Right ventricle myocardium superior (tissue), 1 donor: ENCODE results near the gene FBXO2. TPM values are rescaled to one million over a fixed set of nuclear protein-coding genes. Genes with fewer than 3 reads are reported as not detected.
"Not testable (repeated sequence)": the region's sequence is repeated elsewhere in the genome, so short reads cannot be mapped to it uniquely, and the experiment has no call there.

Source experiments
- ATAC-seq: fragments of 200-7000 bp; cut with Tn5 transposase; one replicate; pipeline ENCODE4 v1.9.1; 2020; ENCODE audit warnings: mild to moderate bottlenecking; ENCODE audit not compliant: poor library complexity
- DNase-seq: peaks from one replicate; pipeline ENCODE4 v3.0.0-alpha.2; 2020
- intact Hi-C: fragments of 100-400 bp; cut with DNase I; formaldehyde crosslinking; loops from one replicate; pipeline ENCODE4 v1.11.2; 2022
- total RNA-seq: library from RNA; stranded (reverse); fragmentation: NEBNext Ultra II Directional; extraction: Animal tissue kit (Norgen Biotek cat#: 25700); gene quantifications from one replicate; pipeline ENCODE4 v1.2.1, GENCODE V29; 2021
- donor health status: DM: no; HTN: yes; CAD: no; lungs with severe emphysema.

Gene FBXO2
- total RNA-seq, 1 donor from 2014 or later: 2.3 TPM

GRCh38 chr1:11643782-11644181, 10.4 kb downstream of the FBXO2 start:
- intact Hi-C loops: loop anchor here (2.0 to 10.0 kb wide), 4 partner anchors 169 to 605 kb away; partner anchors contain the start of gene DISP3
- ATAC-seq (no peak), DNase-seq (no peak)

DNA sequence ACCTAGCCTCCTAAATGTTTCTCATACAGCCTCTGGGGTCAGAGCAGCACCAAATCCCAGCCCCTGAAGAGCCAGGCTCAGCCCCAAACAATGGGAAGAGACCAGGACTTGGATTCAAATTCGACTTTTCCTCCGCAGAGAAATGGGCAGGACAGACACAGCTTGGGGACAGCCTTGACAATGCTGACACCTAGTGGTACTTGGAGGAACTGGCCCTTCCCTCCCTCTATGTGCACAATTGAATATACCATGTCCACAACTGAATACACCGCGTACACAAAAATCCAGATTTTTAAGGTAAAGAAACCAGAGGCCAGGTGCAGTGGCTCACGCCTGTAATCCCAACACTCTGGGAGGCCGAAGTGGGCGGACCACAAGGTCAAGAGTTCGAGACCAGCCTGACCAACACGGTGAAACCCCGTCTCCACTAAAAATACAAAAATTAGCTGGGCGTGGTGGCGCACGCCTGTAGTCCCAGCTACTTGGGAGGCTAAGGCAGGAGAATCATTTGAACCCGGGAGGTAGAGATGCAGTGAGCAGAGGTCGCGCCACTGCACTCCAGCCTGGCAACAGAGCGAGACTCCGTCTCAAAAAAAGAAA, 11.7 kb downstream of the FBXO2 start:
- intact Hi-C loops: loop anchor here (5.0 to 10.0 kb wide), 3 partner anchors 168 to 400 kb away; partner anchors contain the start of gene DISP3
- not testable (repeated sequence) for DNase-seq
- peak; percentile 89 for ATAC-seq

- intact Hi-C loops: loop anchor here (5.0 to 10.0 kb wide), 3 partner anchors 167 to 400 kb away; partner anchors contain the start of gene DISP3
- no peak for ATAC-seq
- no peak for DNase-seq
Measured at GRCh38 chr1:11641776-11642305, 12.4 kb downstream of the FBXO2 start.

- ATAC-seq (no peak), DNase-seq (no peak)
- intact Hi-C loops: loop anchor here (5.0 to 10.0 kb wide), 3 partner anchors 166 to 399 kb away; partner anchors contain the start of gene DISP3
Measured at GRCh38 chr1:11640944-11641343, 13.3 kb downstream of the FBXO2 start.

GRCh38 chr1:11640101-11640500, 14.1 kb downstream of the FBXO2 start:
- DNase-seq (no peak), ATAC-seq (no peak)
- intact Hi-C loops: loop anchor here (5.0 to 10.0 kb wide), 3 partner anchors 165 to 398 kb away; partner anchors contain the start of gene DISP3

- intact Hi-C loops: no loop called here
- no peak for DNase-seq
- no peak for ATAC-seq
Measured at GRCh38 chr1:11639372-11639771, 14.9 kb downstream of the FBXO2 start.

GRCh38 chr1:11638121-11638520, 16.1 kb downstream of the FBXO2 start:
- DNase-seq (no peak), ATAC-seq (no peak)
- intact Hi-C loops: no loop called here

GRCh38 chr1:11634365-11635192, 19.6 kb downstream of the FBXO2 start:
- DNase-seq: no peak
- no peak for ATAC-seq
- intact Hi-C loops: no loop called here

- DNase-seq (no peak), ATAC-seq (no peak)
- intact Hi-C loops: no loop called here
Measured at GRCh38 chr1:11629184-11630016, 24.8 kb downstream of the FBXO2 start.

GRCh38 chr1:11628767-11629166, 25.5 kb downstream of the FBXO2 start:
- intact Hi-C loops: no loop called here
- ATAC-seq (no peak), DNase-seq (no peak)

DNA sequence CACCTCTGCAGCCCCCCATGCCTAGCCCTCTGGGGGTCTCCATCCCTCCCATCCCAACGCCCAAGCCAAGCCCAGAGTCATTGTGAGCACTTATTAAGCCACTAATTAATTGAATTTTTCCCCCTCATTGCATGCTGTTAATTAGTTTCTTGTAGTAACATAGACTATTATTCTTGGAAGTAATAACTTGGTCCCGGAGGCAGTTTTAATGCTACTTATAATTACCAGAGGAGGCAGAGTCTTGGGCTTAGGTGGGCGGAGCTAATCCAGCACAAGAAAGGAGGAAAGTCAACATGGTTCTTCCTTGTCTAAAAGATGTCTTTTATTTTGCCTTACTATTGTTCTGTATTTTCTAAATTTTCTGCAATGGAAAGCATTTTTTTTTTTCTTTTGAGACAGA, 27.7 kb downstream of the FBXO2 start:
- DNase-seq (no peak), ATAC-seq (no peak)
- intact Hi-C loops: no loop called here

DNA sequence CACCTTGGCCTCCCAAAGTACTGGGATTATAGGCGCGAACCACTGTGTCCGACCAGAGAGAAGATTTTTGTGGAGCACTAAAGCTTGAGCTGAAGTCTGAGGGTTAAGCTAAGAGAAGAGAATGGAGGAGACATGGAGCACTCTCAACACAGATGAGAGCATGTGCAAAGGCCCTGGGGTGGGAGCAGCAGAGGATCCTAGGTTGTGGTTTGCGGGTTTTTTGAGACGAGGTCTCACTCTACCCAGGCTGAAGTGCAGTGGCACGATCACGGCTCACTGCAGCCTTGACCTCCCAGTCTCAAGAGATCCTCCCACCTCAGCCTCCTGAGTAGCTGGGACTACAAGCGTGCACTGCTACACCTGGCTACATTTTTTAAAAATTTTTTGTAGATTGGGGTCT, 30.5 kb downstream of the FBXO2 start:
- DNase-seq (no peak), ATAC-seq (no peak)
- intact Hi-C loops: no loop called here

DNA sequence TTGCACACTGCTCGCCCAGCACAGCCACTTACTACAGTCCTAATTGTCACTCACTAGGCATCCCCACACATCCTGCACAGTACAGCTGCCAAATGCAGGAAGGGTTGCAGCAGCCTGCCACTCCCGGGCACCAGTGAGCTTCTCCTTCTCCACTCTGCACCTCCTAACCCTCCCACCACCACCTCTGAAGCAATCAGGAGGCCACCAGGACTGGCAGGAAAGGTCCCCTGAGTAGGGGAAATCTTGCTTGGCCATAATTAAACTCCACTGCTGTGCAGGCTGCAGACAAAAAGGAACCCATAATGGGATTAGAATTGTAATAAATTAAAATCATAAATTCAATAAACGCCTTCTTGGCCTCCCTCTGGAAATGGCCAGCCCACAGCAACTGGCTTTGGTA, 31.8 kb downstream of the FBXO2 start:
- ATAC-seq (no peak), DNase-seq (no peak)
- intact Hi-C loops: no loop called here

GRCh38 chr1:11620924-11621323, 33.3 kb downstream of the FBXO2 start:
- DNase-seq (no peak), ATAC-seq (no peak)
- intact Hi-C loops: no loop called here

DNA sequence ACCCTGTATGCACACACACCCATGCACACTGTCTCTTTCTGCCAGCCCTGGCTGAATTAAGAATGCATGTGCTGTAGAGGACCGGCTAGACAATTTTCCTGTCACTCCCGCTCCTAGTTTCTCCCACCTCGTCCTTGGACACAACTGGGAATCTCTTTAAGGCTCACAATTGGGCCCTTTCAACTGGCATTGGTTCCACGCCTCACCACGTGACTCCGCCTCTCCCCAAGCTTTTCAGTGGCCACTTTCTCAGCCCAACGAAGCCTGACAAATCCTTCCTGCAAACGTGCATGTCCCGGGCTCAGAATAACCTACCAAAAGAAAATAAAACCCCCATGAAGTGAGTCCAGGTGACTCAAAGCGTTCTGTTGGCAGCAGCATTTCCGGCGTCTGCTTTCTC, 33.8 kb downstream of the FBXO2 start:
- ATAC-seq (no peak), DNase-seq (no peak)
- intact Hi-C loops: no loop called here

DNA sequence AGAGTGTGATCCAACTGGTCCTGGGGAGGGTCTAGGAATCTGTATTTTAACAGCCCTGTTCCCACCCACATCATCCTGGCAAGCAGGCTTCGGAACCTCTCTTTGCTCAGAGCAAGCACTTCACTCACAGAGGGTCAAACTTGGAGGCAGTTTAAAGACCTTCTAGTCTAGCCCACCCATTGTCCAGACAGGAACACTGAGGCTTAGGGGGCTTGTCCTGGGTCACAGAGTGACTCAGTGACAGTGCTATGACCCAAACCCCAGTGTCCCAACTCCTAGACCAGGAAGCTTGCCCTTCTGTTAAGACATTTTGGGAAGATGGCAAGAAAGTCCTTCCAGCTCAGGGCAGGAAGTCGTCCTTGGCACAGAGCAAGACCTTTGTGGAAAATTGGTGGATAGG, 36.5 kb downstream of the FBXO2 start:
- intact Hi-C loops: no loop called here
- ATAC-seq (no peak), DNase-seq (no peak)

GRCh38 chr1:11617314-11617713, 36.9 kb downstream of the FBXO2 start:
- ATAC-seq (no peak), DNase-seq (no peak)
- intact Hi-C loops: no loop called here

GRCh38 chr1:11616766-11617165, 37.5 kb downstream of the FBXO2 start:
- ATAC-seq (no peak), DNase-seq (no peak)
- intact Hi-C loops: no loop called here

DNA sequence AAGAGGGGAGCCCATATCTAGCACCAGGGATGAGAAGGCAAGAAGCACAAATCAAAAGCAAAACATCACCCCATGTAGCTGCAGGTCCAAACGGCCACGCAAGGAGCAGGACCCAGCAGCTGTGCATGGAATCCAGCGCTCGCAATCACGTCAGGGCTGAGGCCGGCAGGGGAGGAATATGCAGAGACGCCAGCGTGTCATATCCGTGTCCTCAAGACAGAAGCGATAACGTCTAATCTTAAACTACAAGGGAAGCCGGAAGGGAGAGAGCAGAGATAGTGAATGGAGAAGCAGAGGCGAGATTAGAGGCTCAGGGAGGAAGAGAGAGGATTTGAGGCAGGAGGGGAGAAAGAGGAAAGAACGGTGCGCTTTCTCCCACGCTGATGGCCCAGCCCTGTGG, 39.1 kb downstream of the FBXO2 start:
- intact Hi-C loops: no loop called here
- DNase-seq: no peak
- no peak for ATAC-seq
